ENCODE measurements around the gene OAT. TPM values are rescaled to one million over a fixed set of nuclear protein-coding genes. Genes with fewer than 3 reads are reported as not detected.

The OAT gene
- total RNA-seq, 1 donor from 2014 or later = 54.2 TPM

GRCh38 chr10:124386186-124387077, 32.3 kb downstream of the OAT start:
- ATAC-seq (no peak), DNase-seq (no peak)
- Histone ChIP-seq H3K27ac (no peak overlapping the region), H3K27me3 (ENCODE audit: low read depth) (peaks cover 5% of the 10 kb centered on the region), H3K36me3 (no peaks in the 10 kb centered on the region), H3K9me3 (no peaks in the 10 kb centered on the region), H3K4me1 (peaks cover 13% of the 10 kb centered on the region), H3K4me3 (no peak overlapping the region)
- intact Hi-C loops (cut with DNase I) = loop anchor here (5.0 kb wide), 1 partner anchor 389 kb away; no protein-coding TSS in a partner anchor
- TF ChIP-seq, protein P1, sequence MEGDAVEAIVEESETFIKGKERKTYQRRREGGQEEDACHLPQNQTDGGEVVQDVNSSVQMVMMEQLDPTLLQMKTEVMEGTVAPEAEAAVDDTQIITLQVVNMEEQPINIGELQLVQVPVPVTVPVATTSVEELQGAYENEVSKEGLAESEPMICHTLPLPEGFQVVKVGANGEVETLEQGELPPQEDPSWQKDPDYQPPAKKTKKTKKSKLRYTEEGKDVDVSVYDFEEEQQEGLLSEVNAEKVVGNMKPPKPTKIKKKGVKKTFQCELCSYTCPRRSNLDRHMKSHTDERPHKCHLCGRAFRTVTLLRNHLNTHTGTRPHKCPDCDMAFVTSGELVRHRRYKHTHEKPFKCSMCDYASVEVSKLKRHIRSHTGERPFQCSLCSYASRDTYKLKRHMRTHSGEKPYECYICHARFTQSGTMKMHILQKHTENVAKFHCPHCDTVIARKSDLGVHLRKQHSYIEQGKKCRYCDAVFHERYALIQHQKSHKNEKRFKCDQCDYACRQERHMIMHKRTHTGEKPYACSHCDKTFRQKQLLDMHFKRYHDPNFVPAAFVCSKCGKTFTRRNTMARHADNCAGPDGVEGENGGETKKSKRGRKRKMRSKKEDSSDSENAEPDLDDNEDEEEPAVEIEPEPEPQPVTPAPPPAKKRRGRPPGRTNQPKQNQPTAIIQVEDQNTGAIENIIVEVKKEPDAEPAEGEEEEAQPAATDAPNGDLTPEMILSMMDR (IDR thresholded peaks at IDR 0.05) = no peak

GRCh38 chr10:124385627-124386185, 33.0 kb downstream of the OAT start:
- no peak for DNase-seq
- H3K9me3 ChIP-seq = no peaks in the 10 kb centered on the region
- intact Hi-C loops (cut with DNase I) = loop anchor here (5.0 kb wide), 1 partner anchor 388 kb away; no protein-coding TSS in a partner anchor
- peaks cover 11% of the 10 kb centered on the region for H3K27me3 ChIP-seq (ENCODE audit: low read depth)
- TF ChIP-seq, protein P1 (IDR thresholded peaks at IDR 0.05) = no peak
- no peaks in the 10 kb centered on the region for H3K36me3 ChIP-seq
- H3K4me3 ChIP-seq = no peak overlapping the region
- ATAC-seq = no peak
- peaks cover 13% of the 10 kb centered on the region for H3K4me1 ChIP-seq
- no peak overlapping the region for H3K27ac ChIP-seq

DNA sequence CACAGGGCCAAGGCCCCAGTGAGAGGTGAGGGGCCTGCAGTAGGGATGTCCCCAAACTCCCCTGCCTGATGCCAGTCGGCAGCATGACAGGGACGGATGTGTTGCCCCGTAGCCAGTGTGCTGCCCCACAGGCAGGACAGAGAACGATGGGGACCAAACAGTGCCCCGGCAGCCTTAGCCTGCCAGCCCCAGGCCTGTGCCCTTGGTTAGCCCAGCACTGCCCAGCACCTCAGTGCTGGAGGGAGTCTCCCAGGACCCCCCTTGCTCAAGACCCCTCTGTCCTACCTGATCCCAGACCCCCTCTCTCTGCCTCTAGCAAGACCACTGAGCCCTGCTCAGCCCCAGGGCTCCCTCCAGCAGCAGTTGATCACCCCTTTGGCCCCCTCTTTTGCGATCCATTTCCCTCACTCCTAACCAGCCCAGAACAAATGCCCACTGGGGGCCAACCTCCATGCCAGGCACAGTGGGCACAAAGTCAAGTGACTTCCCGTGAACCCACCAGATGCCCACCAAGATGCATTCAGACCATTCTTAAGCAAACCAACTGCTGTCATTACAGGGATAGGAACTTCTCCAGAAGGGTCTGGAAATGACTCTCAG, 34.0 kb downstream of the OAT start:
- intact Hi-C loops (cut with DNase I) = loop anchor here (5.0 kb wide), 1 partner anchor 387 kb away; no protein-coding TSS in a partner anchor
- Histone ChIP-seq H3K4me3 (no peak overlapping the region), H3K4me1 (peaks cover 12% of the 10 kb centered on the region), H3K36me3 (no peaks in the 10 kb centered on the region), H3K9me3 (no peaks in the 10 kb centered on the region), H3K27ac (no peak overlapping the region), H3K27me3 (ENCODE audit: low read depth) (peaks cover 11% of the 10 kb centered on the region)
- DNase-seq = no peak
- TF ChIP-seq, protein P1 (IDR thresholded peaks at IDR 0.05) = no peak
- no peak for ATAC-seq

DNA sequence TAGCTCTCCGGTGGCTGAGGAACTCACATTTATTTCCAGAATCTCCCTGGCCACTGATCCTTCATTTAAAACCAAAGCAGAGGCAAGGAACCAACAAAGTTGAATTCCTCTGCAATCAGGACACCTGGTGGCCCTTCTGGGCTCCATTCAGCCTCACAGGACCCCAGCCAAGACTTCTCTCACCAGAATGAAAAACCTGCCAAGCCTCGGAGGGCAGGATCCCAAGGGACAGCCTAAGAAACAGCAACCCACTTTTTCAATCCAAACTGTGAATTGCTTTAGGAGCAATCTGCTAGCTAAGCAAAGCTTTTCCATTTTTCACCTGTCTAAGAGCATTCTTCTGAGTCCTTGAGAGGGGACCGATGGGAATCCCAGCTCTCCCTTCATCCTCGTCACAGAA, 34.6 kb downstream of the OAT start:
- peaks cover 11% of the 10 kb centered on the region for H3K27me3 ChIP-seq (ENCODE audit: low read depth)
- H3K9me3 ChIP-seq = no peaks in the 10 kb centered on the region
- H3K4me3 ChIP-seq = no peak overlapping the region
- DNase-seq = no peak
- no peaks in the 10 kb centered on the region for H3K36me3 ChIP-seq
- no peak for ATAC-seq
- TF ChIP-seq, protein P1 (IDR thresholded peaks at IDR 0.05) = no peak
- H3K4me1 ChIP-seq = peaks cover 8% of the 10 kb centered on the region
- intact Hi-C loops (cut with DNase I) = no loop called here
- no peak overlapping the region for H3K27ac ChIP-seq

DNA sequence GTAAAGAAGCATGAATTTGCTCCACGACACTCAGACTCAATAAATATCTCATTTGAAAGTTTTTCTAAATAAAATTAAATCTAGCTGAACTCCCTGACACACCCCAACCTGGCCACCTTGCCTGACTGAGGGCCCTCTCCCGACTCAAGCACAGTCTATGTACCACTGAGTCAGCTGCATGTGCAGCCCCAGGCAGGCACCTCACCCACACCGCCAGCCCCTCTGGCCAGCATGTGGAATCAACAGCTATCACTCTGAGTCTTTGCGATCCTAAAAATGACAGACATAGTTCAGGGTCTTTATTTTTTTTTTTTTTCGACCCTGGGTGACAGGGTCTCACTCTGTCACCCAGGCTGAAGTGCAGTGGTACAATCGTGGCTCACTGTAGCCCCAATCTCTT, 35.2 kb downstream of the OAT start:
- Histone ChIP-seq H3K9me3 (no peaks in the 10 kb centered on the region), H3K4me1 (peaks cover 3% of the 10 kb centered on the region), H3K36me3 (no peaks in the 10 kb centered on the region), H3K27me3 (ENCODE audit: low read depth) (peaks cover 11% of the 10 kb centered on the region), H3K27ac (no peak overlapping the region), H3K4me3 (no peak overlapping the region)
- TF ChIP-seq, protein P1 (IDR thresholded peaks at IDR 0.05) = no peak
- intact Hi-C loops (cut with DNase I) = no loop called here
- ATAC-seq (no peak), DNase-seq (no peak)
